ENCODE data around the gene TMOD2.

Gene TMOD2

DNA sequence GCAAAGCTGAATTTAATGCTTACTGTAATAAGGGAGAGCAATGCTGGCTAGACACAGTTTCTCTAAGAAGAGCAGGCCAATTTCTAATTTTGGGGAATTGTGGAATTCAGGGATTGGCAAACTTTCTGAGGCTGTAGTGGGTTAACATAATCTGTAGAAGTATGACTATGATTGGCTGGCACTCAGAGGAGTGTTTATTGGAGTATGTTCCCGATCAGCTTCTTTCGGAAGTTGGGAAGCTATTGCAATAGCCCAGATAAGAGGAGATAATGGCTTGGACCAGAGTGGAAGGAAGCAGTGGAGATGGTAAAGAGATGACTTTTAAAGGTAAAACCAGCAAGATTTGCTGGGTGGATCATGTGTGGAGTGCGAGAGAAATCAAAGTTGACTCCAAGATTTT is 97.4 kb downstream of the TMOD2 start:
- Histone ChIP-seq H3K4me3 (ENCODE audit: low read depth, low read length) (no peak overlapping the region), H3K4me2 (ENCODE audit: low read length) (no peak overlapping the region), H3K9me3 (ENCODE audit: control insufficient read depth, low read length) (no peaks in the 10 kb centered on the region), H2AFZ (no peak overlapping the region), H3K9ac (no peak overlapping the region), H3K79me2 (peaks cover 12% of the 10 kb centered on the region), H3K4me1 (peaks cover 2% of the 10 kb centered on the region), H3K36me3 (ENCODE audit: control insufficient read depth, insufficient read depth, low read length) (no peaks in the 10 kb centered on the region), H3K27me3 (ENCODE audit: control insufficient read depth, insufficient read depth, low read length) (no peaks in the 10 kb centered on the region), H3K27ac (no peak overlapping the region)
- TF ChIP-seq, protein P1, sequence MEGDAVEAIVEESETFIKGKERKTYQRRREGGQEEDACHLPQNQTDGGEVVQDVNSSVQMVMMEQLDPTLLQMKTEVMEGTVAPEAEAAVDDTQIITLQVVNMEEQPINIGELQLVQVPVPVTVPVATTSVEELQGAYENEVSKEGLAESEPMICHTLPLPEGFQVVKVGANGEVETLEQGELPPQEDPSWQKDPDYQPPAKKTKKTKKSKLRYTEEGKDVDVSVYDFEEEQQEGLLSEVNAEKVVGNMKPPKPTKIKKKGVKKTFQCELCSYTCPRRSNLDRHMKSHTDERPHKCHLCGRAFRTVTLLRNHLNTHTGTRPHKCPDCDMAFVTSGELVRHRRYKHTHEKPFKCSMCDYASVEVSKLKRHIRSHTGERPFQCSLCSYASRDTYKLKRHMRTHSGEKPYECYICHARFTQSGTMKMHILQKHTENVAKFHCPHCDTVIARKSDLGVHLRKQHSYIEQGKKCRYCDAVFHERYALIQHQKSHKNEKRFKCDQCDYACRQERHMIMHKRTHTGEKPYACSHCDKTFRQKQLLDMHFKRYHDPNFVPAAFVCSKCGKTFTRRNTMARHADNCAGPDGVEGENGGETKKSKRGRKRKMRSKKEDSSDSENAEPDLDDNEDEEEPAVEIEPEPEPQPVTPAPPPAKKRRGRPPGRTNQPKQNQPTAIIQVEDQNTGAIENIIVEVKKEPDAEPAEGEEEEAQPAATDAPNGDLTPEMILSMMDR (IDR thresholded peaks at IDR 0.05): no peak

GRCh38 chr15:51849860-51850259 is 98.5 kb downstream of the TMOD2 start:
- no peak overlapping the region for H3K9ac ChIP-seq
- no peak overlapping the region for H2AFZ ChIP-seq
- H3K4me3 ChIP-seq (ENCODE audit: low read depth, low read length): no peak overlapping the region
- no peak overlapping the region for H3K27ac ChIP-seq
- no peaks in the 10 kb centered on the region for H3K36me3 ChIP-seq (ENCODE audit: control insufficient read depth, insufficient read depth, low read length)
- H3K4me2 ChIP-seq (ENCODE audit: low read length): no peak overlapping the region
- H3K9me3 ChIP-seq (ENCODE audit: control insufficient read depth, low read length): no peaks in the 10 kb centered on the region
- H3K27me3 ChIP-seq (ENCODE audit: control insufficient read depth, insufficient read depth, low read length): no peaks in the 10 kb centered on the region
- H3K4me1 ChIP-seq: peaks cover 2% of the 10 kb centered on the region
- peaks cover 12% of the 10 kb centered on the region for H3K79me2 ChIP-seq
- TF ChIP-seq, protein P1 (IDR thresholded peaks at IDR 0.05): no peak

- no peaks in the 10 kb centered on the region for H3K36me3 ChIP-seq (ENCODE audit: control insufficient read depth, insufficient read depth, low read length)
- peaks cover 4% of the 10 kb centered on the region for H3K4me1 ChIP-seq
- H3K27me3 ChIP-seq (ENCODE audit: control insufficient read depth, insufficient read depth, low read length): no peaks in the 10 kb centered on the region
- H3K79me2 ChIP-seq: peaks cover 5% of the 10 kb centered on the region
- no peak overlapping the region for H2AFZ ChIP-seq
- H3K27ac ChIP-seq: no peak overlapping the region
- TF ChIP-seq, protein P1 (IDR thresholded peaks at IDR 0.05): no peak
- no peak overlapping the region for H3K4me3 ChIP-seq (ENCODE audit: low read depth, low read length)
- no peaks in the 10 kb centered on the region for H3K9me3 ChIP-seq (ENCODE audit: control insufficient read depth, low read length)
- H3K4me2 ChIP-seq (ENCODE audit: low read length): no peak overlapping the region
- H3K9ac ChIP-seq: no peak overlapping the region
Observed at GRCh38 chr15:51853998-51854397, 102.6 kb downstream of the TMOD2 start.

DNA sequence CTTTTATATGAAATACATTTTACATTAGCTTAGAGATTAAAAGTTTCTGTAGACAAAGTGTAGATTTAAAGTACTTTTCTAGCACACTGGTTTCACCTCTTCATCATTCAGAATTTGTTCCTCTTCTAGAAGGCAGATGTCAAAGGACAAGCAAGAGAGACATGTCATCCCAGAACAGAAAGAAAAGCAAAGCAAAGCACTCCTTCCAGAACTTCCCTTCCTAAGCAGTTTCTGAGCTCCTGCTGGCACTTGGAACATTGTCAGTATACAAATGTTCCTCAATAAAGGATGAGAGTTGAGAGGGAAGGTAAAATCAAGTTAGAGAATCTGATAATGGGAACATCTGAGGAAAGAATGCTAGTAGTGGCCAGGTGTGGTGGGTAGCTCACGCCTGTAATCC is 104.2 kb downstream of the TMOD2 start:
- Histone ChIP-seq H2AFZ (no peak overlapping the region), H3K4me3 (ENCODE audit: low read depth, low read length) (no peak overlapping the region), H3K9ac (no peak overlapping the region), H3K36me3 (ENCODE audit: control insufficient read depth, insufficient read depth, low read length) (no peaks in the 10 kb centered on the region), H3K4me1 (peaks cover 4% of the 10 kb centered on the region), H3K27ac (no peak overlapping the region), H3K27me3 (ENCODE audit: control insufficient read depth, insufficient read depth, low read length) (no peaks in the 10 kb centered on the region), H3K9me3 (ENCODE audit: control insufficient read depth, low read length) (no peaks in the 10 kb centered on the region), H3K4me2 (ENCODE audit: low read length) (no peak overlapping the region), H3K79me2 (no peaks in the 10 kb centered on the region)
- TF ChIP-seq, protein P1 (IDR thresholded peaks at IDR 0.05): no peak

GRCh38 chr15:51856714-51857380 is 105.5 kb downstream of the TMOD2 start:
- no peaks in the 10 kb centered on the region for H3K27me3 ChIP-seq (ENCODE audit: control insufficient read depth, insufficient read depth, low read length)
- H3K4me1 ChIP-seq: peaks cover 4% of the 10 kb centered on the region
- H3K9ac ChIP-seq: no peak overlapping the region
- H3K36me3 ChIP-seq (ENCODE audit: control insufficient read depth, insufficient read depth, low read length): no peaks in the 10 kb centered on the region
- H3K4me3 ChIP-seq (ENCODE audit: low read depth, low read length): no peak overlapping the region
- H2AFZ ChIP-seq: no peak overlapping the region
- no peaks in the 10 kb centered on the region for H3K79me2 ChIP-seq
- H3K9me3 ChIP-seq (ENCODE audit: control insufficient read depth, low read length): no peaks in the 10 kb centered on the region
- TF ChIP-seq, protein P1 (IDR thresholded peaks at IDR 0.05): no peak
- H3K4me2 ChIP-seq (ENCODE audit: low read length): no peak overlapping the region
- no peak overlapping the region for H3K27ac ChIP-seq
